Heart right ventricle (tissue), 16 donors: Measurements from ENCODE around the gene SORCS3. TPM values are rescaled to one million over a fixed set of nuclear protein-coding genes. Genes with fewer than 3 reads are reported as not detected.

Source experiments
- ATAC-seq, 8 donors: fragments of 200-7000 bp; cut with Tn5 transposase; one replicate each; pipeline ENCODE4 v1.9.1; 2020; ENCODE audit warnings: mild to moderate bottlenecking in 8 of 8, moderate library complexity in 8 of 8, moderate number of reproducible peaks in 1 of 8
- DNase-seq, 2 donors: peaks; one replicate each; pipeline ENCODE4 v3.0.0-alpha.2; 2020
- H3K27ac ChIP-seq, 10 donors: fragments of 200-600 bp; sonication (generic) in 2 of 10; one replicate each; pipeline versions ENCODE4 v1.5.0 to v1.8.0; 2020 to 2022; ENCODE audit warnings: mild to moderate bottlenecking in 3 of 10
- H3K27me3 ChIP-seq, 7 donors: fragments of 200-600 bp; one replicate each; pipeline ENCODE4 v1.8.0; 2021 to 2022; ENCODE audit warnings: mild to moderate bottlenecking in 2 of 7
- H3K36me3 ChIP-seq, 9 donors: fragments of 200-600 bp; sonication (generic) in 1 of 9; one replicate each; pipeline versions ENCODE4 v1.5.0 to v1.8.0; 2020 to 2022; ENCODE audit warnings: mild to moderate bottlenecking in 2 of 9
- H3K4me1 ChIP-seq, 9 donors: fragments of 200-600 bp; sonication (generic) in 1 of 9; one replicate each; pipeline versions ENCODE4 v1.5.0 to v1.8.0; 2020 to 2022; ENCODE audit warnings: mild to moderate bottlenecking in 4 of 9
- H3K4me3 ChIP-seq, 10 donors: fragments of 200-600 bp; sonication (generic) in 2 of 10; one replicate each; pipeline versions ENCODE4 v1.5.0 to v1.8.0; 2020 to 2022; ENCODE audit warnings: mild to moderate bottlenecking in 7 of 10, moderate library complexity in 2 of 10
- H3K9me3 ChIP-seq, 11 donors: fragments of 200-600 bp in 10 of 11; sonication (generic) in 2 of 11; one replicate each; pipeline versions ENCODE4 v1.5.0 to v1.8.0; 2013 to 2022; ENCODE audit warnings: mild to moderate bottlenecking in 2 of 11, control low read depth in 1 of 11, moderate library complexity in 1 of 11
- WGBS, 2 donors: extraction: QIAGEN DNeasy Blood & Tissue Kit; methylation state at CpG; one replicate each; pipeline ENCODE4 v1.1.7; 2013; ENCODE audit warnings: inconsistent platforms in 1 of 2; 5-methylcytosine and 5-hydroxymethylcytosine counted together
- intact Hi-C, 10 donors: fragments of 100-400 bp; cut with DNase I; formaldehyde crosslinking; loops; one replicate each; pipeline versions ENCODE4 v1.11.1 to v1.14.2; 2022
- polyA plus RNA-seq, 2 donors: library from polyadenylated mRNA; stranded (reverse); fragments of 200-250 nt; gene quantifications; one replicate each; pipeline ENCODE4 v1.2.3, GENCODE V29; 2013
- total RNA-seq, 10 donors: library from RNA; stranded (reverse); fragmentation: NEBNext Ultra II Directional in 3 of 10; extraction: Animal tissue kit (Norgen Biotek cat#: 25700) in 3 of 10; gene quantifications; one replicate each; pipeline versions ENCODE4 v1.2.1 to v1.2.4, GENCODE V29; 2021 to 2023
- TF ChIP-seq, protein P1 (sequence below), 9 donors: fragments of 200-600 bp; sonication (generic) in 2 of 9; IDR thresholded peaks; one replicate each; pipeline versions ENCODE4 v1.5.0 to v1.8.0; 2021 to 2022; ENCODE audit warnings: antibody characterized with exemption in 9 of 9, mild to moderate bottlenecking in 5 of 9, moderate library complexity in 1 of 9
- donor health status: Arrhythmogenic right ventricular cardiomyopathy.
- donor health status: ischemic (EF 13 %, LVEDD 7.1; RV severe dilation, severe dysfunction).
- donor health status: healthy with polysubstance abuse.
- donor health status: DM: no; HTN: yes; CAD: no.
- donor health status: DM: no; HTN: no; CAD: no.
- donor health status: ischemic (EF 25% LVEDD 6.9; RV normal size, moderate dysfunction).
- donor health status: ischemic (EF 25% LVEDD 5.7; RV mildly dilated, moderate dysfunction).
- donor health status: healthy.
- donor health status: DM: yes; HTN: yes; CAD: no.
- donor health status: Ischemic cardiomyopathy.
- donor health status: ischemic (EF 35%, LVEDD 5.7; RV mildly dilated, moderate dysfunction).
- donor health status: nonischemic (EF 11% LVEDD 7.7; RV severe dilation, severe dysfunction).
- donor health status: DM: yes; HTN: yes; CAD: no.
- donor health status: PGD.
- donor health status: ischemic (EF 29% LVEDD 5.4; RV normal size, mild dysfunction).
- donor health status: nonischemic (EF 23%, LVEDD 6.1; RV moderate dilation, normal function).

Gene SORCS3
- total and polyA plus RNA-seq, 12 donors = 0.01 to 0.09 (median 0.05) TPM; not detected in 4

GRCh38 chr10:105146436-105146835 is 505.3 kb downstream of the SORCS3 start:
- no peak overlapping the region for H3K27ac ChIP-seq
- no peak overlapping the region for H3K4me3 ChIP-seq
- no peaks in the 10 kb centered on the region for H3K27me3 ChIP-seq
- no peaks in the 10 kb centered on the region for H3K4me1 ChIP-seq
- intact Hi-C loops = no loop called here
- H3K36me3 ChIP-seq = no peaks in the 10 kb centered on the region
- no peaks in the 10 kb centered on the region for H3K9me3 ChIP-seq
- ATAC-seq (no peak), DNase-seq (no peak)
- WGBS, 2 donors = 89 to 95% methylated on average over 2 of the region's 2 CpGs
- TF ChIP-seq, protein P1, sequence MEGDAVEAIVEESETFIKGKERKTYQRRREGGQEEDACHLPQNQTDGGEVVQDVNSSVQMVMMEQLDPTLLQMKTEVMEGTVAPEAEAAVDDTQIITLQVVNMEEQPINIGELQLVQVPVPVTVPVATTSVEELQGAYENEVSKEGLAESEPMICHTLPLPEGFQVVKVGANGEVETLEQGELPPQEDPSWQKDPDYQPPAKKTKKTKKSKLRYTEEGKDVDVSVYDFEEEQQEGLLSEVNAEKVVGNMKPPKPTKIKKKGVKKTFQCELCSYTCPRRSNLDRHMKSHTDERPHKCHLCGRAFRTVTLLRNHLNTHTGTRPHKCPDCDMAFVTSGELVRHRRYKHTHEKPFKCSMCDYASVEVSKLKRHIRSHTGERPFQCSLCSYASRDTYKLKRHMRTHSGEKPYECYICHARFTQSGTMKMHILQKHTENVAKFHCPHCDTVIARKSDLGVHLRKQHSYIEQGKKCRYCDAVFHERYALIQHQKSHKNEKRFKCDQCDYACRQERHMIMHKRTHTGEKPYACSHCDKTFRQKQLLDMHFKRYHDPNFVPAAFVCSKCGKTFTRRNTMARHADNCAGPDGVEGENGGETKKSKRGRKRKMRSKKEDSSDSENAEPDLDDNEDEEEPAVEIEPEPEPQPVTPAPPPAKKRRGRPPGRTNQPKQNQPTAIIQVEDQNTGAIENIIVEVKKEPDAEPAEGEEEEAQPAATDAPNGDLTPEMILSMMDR (IDR thresholded peaks at IDR 0.05) = no peak

DNA sequence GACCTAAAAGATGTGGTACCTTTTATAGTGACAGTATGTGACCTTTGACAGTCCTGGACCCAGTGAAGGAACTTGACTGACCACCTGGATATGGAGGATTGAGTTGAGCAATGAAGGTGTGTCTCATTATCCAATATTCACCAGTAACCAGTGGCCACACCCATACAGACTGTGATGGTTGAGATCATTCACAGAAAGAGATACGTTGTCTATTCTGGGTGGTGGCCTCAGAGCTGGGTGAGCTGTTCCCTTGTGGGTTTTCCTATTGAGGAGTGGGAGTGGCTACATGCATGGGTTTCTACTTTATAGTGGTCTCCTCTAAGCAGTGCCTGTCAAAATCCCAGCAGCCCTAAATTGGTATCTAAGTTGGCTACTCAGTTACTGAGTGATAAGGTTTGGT is 507.4 kb downstream of the SORCS3 start:
- Histone ChIP-seq H3K4me1 (no peaks in the 10 kb centered on the region), H3K4me3 (no peak overlapping the region), H3K27me3 (no peaks in the 10 kb centered on the region), H3K9me3 (no peaks in the 10 kb centered on the region), H3K36me3 (no peaks in the 10 kb centered on the region), H3K27ac (no peak overlapping the region)
- WGBS, 2 donors = 34 to 76% methylated on average over 1 of the region's 1 CpG
- DNase-seq (no peak), ATAC-seq (no peak)
- intact Hi-C loops = no loop called here
- TF ChIP-seq, protein P1 (IDR thresholded peaks at IDR 0.05) = no peak

- no peaks in the 10 kb centered on the region for H3K36me3 ChIP-seq
- H3K4me1 ChIP-seq = no peaks in the 10 kb centered on the region
- TF ChIP-seq, protein P1 (IDR thresholded peaks at IDR 0.05) = no peak
- H3K9me3 ChIP-seq = no peaks in the 10 kb centered on the region
- 78 to 85% methylated on average over 2 of the region's 2 CpGs for WGBS, 2 donors
- no peak overlapping the region for H3K4me3 ChIP-seq
- no peak overlapping the region for H3K27ac ChIP-seq
- DNase-seq = no peak
- ATAC-seq = no peak
- intact Hi-C loops = no loop called here
- no peaks in the 10 kb centered on the region for H3K27me3 ChIP-seq
Measured at GRCh38 chr10:105148921-105149320, 507.8 kb downstream of the SORCS3 start.

DNA sequence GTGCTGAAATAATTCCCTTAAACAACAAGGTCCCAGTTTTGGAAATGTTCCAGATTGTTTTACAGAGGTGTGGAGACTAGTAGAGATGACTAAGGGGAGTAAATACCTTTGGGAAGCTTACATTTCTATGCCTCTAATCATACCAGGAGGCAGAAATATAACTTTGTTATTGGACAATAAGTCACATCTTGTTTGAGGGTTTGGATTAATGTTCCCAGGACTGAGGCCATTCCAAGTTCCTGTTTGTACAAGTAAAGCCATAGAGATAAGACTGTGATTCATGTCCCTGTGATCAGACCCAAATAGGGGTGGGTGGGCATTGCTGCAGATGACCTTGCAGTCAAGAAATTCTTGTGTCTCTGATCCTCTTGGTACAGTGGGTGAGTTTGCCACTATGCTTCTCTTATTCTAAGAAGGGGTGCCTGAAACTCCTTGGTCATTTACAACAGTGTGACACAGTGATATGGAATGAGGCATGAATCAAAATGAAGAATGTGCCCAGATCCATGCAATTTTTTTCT is 508.3 kb downstream of the SORCS3 start:
- H3K4me3 ChIP-seq = no peak overlapping the region
- intact Hi-C loops = no loop called here
- no peaks in the 10 kb centered on the region for H3K36me3 ChIP-seq
- DNase-seq = no peak
- no peak for ATAC-seq
- H3K9me3 ChIP-seq = no peaks in the 10 kb centered on the region
- H3K4me1 ChIP-seq = no peaks in the 10 kb centered on the region
- no peaks in the 10 kb centered on the region for H3K27me3 ChIP-seq
- TF ChIP-seq, protein P1 (IDR thresholded peaks at IDR 0.05) = no peak
- no peak overlapping the region for H3K27ac ChIP-seq
